Stimulated activated CD8-positive, alpha-beta memory T cell treated with anti-CD3 and anti-CD28 coated beads, Interleukin-7, amount 100 ng/mL, for 24 hours (primary cell): Measurements from ENCODE around the gene PIGH.
"Not testable (repeated sequence)": the region's sequence is repeated elsewhere in the genome, so short reads cannot be mapped to it uniquely, and the experiment has no call there.

Experiments used
- DNase-seq: peaks from one replicate; pipeline ENCODE4 v3.0.0-alpha.2; 2020; ENCODE audit warnings: low read depth

PIGH gene

GRCh38 chr14:67599698-67600561 lies at the start of gene PIGH:
Gene PIGH, minus strand, starts transcription at chr14:67600268. Its CDS starts 65 bp downstream, at chr14:67600203.
- peak; percentile 90 for DNase-seq

- no peak for DNase-seq
Measured at GRCh38 chr14:67646131-67646530, 46.1 kb upstream of the PIGH start.

GRCh38 chr14:67645414-67645813 lies 45.3 kb upstream of the PIGH start:
- no peak for DNase-seq

GRCh38 chr14:67644428-67644827 lies 44.4 kb upstream of the PIGH start:
- DNase-seq = no peak

GRCh38 chr14:67643713-67644112 lies 43.6 kb upstream of the PIGH start:
- no peak for DNase-seq

GRCh38 chr14:67641902-67642749 lies 42.1 kb upstream of the PIGH start:
- DNase-seq = no peak

GRCh38 chr14:67641480-67641879 lies 41.4 kb upstream of the PIGH start:
- DNase-seq = no peak

GRCh38 chr14:67638642-67639041 lies 38.6 kb upstream of the PIGH start:
- no peak for DNase-seq

- DNase-seq = no peak
Measured at GRCh38 chr14:67636361-67636919, 36.4 kb upstream of the PIGH start.

- no peak for DNase-seq
Measured at GRCh38 chr14:67633451-67634147, 33.5 kb upstream of the PIGH start.

GRCh38 chr14:67630938-67631337 lies 30.9 kb upstream of the PIGH start:
- no peak for DNase-seq

- DNase-seq = no peak
Measured at GRCh38 chr14:67630186-67630585, 30.1 kb upstream of the PIGH start.

- DNase-seq = no peak
Measured at GRCh38 chr14:67627519-67627918, 27.5 kb upstream of the PIGH start.

- DNase-seq = not testable (repeated sequence)
Measured at GRCh38 chr14:67626131-67626530, 26.1 kb upstream of the PIGH start.

GRCh38 chr14:67623114-67623513 lies 23.0 kb upstream of the PIGH start:
- no peak for DNase-seq

GRCh38 chr14:67622675-67623074 lies 22.6 kb upstream of the PIGH start:
- DNase-seq = no peak

- no peak for DNase-seq
Measured at GRCh38 chr14:67620217-67620785, 20.2 kb upstream of the PIGH start.

- peak; percentile 92 for DNase-seq
Measured at GRCh38 chr14:67619446-67620216, 19.6 kb upstream of the PIGH start, which contains the start of gene ARG2. Gene ARG2, plus strand, starts transcription at chr14:67619920. Its CDS starts 58 bp downstream, at chr14:67619978.

- no peak for DNase-seq
Measured at GRCh38 chr14:67618617-67619063, 18.6 kb upstream of the PIGH start.

- DNase-seq = no peak
Measured at GRCh38 chr14:67610491-67610890, 10.4 kb upstream of the PIGH start.
